GM18873 (cell line): ENCODE results near the gene PARD3.
"Not testable (repeated sequence)": the region's sequence is repeated elsewhere in the genome, so short reads cannot be mapped to it uniquely, and the experiment has no call there.

ENCODE experiments used
- ATAC-seq: cut with Tn5 transposase; IDR thresholded peaks from one replicate; pipeline ENCODE4 v1.9.1; 2021; ENCODE audit warnings: mild to moderate bottlenecking, moderate library complexity, moderate number of reproducible peaks; ENCODE audit not compliant: unreplicated experiment, low FRiP score

PARD3 gene

DNA sequence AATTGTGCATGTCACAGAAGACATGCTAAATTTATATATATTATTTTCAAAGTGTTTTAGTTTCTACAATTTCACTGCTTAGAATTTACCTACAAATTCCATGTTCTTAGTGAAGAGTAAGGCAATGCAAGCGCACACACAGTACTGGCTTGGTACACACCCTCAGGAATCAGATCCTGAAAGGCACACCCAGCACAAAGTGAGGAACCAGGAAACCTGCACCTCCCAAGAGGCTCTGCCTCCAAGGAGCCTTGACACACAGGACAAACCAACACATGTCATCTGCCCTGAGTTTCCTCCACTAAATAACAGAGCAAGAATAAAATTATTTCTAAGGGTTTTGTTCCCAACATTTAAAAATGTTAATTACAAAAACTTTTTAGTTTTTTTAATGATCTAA is 156.2 kb downstream of the PARD3 start:
- ATAC-seq = no peak

DNA sequence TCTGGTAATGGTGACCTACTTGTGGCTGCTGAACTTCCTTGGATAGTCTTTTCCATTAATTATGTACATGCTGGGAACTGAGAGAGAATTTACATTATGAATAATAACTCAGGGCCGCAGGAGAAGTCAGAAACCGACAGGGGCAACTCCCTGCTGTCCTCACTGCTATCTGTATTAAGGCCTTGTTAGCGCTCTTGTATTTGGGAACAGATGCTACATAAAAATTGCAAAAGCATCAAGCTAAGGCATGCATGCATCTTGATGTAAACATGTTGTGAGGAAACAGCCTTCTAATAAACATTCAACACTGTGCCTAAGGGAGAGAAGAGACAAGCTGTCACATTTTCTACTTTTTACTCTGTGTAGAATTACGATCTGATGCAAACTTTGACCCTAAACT is 158.4 kb downstream of the PARD3 start:
- ATAC-seq = no peak

DNA sequence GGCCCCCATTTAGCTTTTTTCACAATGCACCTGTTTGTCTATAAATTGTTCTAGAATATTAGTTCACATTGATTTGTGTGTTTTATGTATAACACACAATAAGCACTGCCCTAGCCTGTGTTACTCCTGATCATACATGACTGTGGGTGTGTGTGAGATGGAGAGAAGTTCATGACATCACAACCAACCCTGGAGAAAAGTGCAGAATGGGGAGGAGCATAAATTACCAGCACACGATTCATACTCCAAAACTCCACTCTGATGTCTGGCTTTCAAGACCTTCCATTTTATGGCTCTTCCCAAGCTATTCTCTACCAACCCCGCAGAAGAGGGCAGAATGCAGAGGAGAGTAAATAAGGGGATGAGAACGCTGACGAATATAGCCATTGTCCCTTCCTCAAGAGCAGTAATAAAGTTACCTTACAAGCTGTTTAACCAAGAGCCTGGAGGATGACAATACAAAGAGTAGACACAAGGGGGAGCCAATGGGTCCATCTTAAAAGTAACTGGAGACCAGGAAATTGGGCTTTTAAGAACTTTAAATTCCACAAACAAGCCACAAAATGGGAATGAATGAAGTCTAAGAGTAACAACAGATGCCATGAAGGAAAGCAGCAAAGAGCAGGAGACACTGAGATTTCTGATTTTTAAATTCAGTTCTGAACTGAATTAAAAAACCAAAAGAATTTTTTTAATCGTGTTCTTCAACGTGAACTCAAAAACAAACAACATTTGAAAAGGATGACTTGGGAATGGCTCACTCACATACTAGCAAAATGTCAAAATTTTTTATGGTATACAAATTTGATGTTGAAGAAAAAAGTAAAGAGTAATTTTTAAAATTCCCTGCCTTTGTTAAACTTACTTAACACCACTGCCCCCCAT is 159.6 kb downstream of the PARD3 start:
- no peak for ATAC-seq

DNA sequence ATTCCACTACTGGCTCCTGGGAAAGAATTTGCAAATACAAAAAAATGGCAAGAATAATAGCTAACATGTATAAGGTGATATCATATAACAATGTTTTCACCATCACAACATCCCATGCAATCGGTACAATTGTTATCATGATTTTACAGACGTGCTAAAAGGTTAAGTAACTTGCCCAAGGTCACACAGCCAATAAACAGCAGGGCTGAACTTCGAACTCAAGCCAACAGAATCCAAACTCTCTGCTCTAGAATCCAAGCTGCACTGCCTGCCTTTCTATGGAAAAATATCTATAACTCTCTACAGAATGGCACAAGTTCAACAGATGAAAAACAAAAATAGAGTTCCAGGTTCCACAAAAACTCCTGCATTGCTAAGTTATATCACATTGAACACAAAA is 160.9 kb downstream of the PARD3 start:
- no peak for ATAC-seq

DNA sequence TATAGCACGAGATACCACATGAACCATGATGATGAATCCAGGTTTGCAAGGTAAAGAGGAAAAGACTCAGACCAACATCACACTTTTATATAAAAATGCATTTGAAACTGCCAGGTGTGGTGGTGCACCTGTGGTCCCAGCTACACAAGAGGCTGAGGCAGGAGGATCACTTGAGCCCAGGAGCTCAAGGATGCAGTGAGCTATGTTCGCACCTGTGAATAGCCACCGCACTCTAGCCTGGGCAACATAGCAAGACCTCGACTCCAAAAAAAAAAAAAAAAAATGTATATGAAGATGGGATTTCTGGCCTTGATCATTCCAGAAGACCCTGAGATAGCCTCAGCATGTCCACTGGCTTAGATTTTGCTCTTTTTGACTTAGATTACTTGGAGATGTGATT is 161.6 kb downstream of the PARD3 start:
- no peak for ATAC-seq

DNA sequence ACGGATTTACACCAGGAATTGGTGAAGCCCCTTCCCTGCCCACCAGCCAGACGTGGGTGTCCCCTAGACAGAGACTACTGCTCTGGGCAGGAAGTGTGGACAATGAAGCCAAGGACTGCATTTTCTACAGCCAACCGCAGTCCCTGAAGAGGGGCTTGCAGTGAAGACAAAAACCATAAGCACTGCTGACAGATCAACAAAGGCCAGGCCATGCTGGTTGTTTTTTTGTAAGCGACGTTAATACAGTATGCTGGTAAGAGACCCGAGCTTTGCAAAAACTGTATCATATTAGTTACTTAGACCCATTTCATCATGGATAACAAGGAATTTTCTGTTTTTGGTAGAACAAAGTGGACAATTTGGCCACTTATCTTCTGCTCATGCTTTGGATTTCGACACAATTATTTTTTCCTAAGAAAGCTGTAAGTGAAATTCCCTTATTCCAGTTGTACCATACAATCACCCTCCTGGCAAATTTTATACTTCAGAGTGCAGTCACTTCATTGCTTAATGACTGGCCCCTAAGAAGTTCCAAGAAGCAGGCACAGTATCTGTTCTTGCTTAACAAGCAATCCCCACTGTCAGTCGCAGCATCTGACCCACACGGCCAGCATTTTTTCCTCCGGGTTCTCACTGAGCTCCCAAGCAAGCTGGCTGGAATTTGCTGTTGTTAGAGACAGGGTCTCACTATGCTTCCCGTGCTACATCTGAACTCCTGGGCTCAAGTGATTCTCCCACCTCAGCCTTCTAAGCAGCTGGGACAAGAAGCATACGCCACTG is 163.5 kb downstream of the PARD3 start:
- ATAC-seq = no peak

DNA sequence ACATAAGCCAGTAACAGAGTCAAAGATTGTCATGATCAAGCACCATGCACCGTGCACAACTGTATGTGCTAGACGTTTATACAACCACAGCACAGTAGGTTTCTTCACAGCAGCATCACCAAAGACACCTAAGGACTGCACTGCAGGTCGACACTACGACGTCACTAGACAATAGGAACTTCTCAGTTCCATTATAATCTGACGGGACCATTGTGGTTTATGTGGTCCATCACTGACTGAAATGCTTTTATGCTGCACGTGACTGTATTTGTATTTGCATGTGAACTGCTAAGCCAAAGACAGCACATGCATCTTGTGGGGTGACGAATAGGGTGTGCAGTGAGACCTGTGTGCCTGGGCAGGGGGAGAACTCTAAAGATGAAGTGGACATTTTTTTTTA is 164.9 kb downstream of the PARD3 start:
- ATAC-seq = no peak

DNA sequence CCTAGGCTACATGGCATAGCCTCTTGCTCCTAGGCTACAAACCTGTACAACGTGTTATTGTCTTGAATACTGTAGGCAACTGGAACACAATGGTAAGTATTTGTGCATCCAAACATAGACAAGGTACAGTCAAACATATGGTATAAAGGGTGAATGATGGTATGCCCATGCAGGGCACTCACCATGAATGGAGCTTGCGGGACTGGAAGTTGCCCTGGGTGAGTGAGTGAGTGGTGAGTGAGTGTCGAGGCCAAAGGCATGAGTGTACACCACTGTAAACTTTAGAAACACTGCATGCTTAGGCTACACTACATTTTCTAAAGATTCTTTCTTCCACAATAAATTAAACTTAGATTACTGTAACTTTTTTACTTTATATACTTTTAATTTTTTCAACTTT is 165.7 kb downstream of the PARD3 start:
- no peak for ATAC-seq

DNA sequence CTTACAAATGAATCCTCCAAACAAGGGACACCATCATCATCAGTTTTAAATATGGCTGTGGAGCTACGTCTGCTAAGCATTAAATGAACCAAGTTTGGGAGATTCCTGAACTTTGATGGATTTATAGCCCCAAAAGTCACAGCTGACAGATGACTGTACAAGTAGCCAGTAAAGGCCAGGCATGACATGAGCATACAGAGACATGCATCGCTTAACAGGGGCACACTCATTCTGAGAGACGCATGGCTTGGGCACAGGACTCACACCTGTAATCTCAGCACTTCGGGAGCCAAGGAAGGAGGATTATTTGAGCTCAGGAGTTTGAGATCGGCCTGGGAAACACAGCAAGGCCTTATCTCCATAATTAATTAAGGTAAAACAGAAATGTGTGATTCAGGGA is 166.2 kb downstream of the PARD3 start:
- ATAC-seq = no peak

DNA sequence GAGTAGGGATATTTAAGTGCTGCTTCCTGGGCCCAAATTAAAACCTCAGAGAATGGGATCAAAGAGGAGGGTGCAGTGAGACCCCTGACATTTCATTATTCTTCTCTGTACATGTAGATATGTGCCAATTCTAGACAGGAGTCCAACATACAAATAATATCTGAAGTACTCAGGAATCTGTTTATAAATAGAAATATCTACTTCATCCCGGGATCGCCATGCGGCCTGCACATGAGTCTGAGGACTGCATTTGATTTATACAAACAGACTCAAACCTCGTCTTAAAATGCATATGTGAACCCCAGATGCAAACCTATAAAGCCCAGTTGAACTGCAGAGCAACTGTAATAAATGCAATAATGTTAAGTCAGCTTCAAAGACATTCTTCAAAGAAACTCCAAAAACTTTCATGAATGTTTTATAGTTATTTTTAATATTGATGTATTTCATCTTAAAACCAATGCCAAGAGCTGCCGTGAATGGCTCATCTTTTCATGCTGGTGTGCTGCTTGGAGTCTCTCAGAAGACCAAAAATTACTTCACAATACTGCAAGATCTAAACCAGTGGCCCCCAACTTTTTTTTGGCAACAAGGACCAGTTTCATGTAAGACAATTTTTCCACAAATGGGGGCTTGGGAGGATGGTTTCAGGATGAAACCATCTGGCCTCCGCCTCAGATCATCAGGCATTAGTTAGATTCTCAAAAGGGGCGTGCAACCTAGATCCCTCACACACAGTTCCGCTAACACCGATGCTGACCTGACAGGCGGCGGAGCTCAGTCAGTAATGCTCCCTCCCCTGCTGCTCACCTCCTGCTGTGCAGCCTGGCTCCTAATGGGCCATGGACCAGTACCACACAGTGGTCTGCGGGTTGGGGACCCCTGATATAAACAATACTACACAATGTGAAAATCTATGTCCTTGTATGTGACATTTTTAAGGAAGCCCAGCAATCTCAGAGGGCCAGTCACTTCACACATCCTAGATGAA is 166.9 kb downstream of the PARD3 start:
- ATAC-seq = no peak

DNA sequence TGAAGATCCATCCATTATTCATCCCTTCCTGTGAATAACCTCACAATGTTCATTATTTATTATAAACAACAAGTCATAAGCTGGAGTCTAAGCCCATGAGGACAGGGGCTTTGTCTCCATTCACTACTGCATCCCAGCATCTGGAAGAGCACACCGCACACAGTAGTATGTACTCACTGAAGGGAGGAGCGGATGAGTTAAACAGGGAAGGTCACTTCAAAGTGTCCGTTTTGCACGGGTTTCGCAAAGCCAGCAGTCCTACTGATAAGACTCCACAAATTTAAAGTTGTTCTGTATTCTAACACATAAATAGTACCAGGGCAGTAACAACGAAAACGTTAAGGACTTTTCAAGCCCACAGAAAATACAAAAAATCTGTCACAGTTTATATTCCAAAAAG is 167.9 kb downstream of the PARD3 start:
- no peak for ATAC-seq

DNA sequence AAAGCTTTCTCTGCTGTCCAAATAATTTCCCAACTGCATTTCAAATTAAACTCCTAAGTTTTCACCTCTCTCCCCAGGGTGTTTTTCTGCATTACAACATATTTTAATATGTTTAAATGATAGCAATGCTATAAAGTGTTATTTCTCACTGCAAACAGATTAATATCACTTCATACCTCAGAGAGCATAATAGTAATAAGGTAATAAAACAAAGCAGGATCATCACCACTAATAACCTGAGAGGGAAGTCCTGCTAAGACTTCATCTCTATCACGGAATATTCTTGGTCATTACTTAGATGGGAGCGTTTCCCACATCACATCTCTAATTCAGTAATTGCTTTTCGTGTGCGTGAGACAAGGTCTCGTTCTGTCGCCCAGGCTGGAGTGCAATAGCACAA is 168.8 kb downstream of the PARD3 start:
- no peak for ATAC-seq

DNA sequence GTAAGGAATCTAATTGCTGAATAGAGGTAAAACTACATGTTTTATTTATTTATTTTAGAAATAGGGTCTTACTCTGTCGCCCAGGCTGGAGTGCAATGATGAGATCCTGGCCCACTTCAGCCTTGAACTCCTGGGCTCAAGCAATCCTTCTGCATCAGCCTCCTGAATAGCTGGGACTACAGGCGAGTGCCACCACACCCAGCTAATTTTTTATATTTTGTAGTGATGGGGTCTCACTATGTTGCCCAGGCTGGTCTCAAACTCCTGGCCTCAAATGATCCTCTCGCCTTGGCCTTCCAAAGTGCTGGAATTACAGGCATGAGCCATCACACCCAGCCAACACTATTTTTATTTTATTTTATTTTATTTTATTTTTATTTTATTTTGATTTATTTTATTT is 170.3 kb downstream of the PARD3 start:
- ATAC-seq = not testable (repeated sequence)

DNA sequence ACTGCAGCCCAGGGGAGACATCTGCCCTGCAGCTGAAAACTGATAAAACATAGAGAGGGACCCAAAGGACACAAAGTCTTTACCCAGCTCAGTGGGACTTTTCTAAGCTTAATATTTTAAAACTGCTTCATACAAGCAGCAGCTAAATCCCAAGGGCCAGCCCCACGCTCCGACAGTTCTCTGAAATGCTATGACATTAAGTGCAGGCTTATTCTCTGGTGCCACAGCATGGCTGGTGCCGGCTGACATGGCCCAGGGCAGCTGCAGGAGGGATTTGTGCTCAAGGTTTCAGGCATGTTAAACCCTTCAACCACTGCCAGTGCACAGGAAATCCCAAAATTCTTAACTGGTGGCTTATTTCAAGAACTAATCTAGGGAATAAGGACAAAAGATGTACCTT is 170.9 kb downstream of the PARD3 start:
- no peak for ATAC-seq

DNA sequence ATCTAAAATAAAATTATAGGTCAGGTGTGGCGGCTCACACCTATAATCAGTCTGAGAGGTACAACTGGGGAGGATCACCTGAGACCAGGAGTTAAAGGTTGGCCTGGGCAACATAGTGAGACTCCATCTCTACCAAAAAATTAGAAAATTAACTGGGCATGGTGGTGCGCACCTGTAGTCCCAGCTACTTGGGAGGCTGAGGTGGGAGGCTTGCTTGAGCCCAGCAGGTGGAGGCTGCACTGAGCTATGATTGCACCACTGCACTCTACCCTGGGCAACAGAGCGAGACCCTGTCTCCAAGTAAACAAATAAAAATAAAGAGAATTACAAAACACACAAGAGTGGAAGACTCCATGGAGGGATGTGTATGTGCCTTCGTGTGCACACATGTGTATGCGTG is 171.5 kb downstream of the PARD3 start:
- ATAC-seq = no peak

DNA sequence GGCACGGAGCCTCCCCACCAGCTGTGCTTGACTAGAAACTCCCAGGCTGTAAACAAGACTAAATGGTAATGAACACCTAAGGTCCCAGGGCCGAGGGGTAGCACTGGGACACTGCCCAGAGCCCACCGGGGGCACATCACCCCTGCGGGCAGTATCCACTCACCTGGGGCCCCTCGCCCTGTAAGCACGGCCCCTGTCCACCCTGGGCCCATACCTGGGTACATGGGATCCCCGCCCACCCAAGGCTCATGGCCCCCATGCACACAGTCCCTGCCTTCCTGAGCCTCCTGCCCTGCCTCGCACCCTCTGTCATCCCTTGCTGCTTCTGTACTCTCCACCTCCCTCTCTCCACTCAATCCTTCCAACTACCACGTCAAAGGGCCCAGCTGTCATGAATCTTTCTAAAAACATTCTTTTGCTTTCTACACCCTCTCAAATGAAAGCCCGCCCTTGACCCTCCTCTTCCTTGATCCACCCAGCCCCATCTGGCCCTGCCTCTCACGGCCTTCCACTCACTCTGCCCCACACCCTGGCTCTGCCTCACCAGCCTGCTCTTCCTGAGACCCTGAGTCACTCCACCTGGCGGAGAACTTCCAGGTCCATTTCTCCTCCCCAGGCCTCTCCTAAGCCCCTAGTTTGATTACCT is 173.1 kb downstream of the PARD3 start:
- no peak for ATAC-seq

DNA sequence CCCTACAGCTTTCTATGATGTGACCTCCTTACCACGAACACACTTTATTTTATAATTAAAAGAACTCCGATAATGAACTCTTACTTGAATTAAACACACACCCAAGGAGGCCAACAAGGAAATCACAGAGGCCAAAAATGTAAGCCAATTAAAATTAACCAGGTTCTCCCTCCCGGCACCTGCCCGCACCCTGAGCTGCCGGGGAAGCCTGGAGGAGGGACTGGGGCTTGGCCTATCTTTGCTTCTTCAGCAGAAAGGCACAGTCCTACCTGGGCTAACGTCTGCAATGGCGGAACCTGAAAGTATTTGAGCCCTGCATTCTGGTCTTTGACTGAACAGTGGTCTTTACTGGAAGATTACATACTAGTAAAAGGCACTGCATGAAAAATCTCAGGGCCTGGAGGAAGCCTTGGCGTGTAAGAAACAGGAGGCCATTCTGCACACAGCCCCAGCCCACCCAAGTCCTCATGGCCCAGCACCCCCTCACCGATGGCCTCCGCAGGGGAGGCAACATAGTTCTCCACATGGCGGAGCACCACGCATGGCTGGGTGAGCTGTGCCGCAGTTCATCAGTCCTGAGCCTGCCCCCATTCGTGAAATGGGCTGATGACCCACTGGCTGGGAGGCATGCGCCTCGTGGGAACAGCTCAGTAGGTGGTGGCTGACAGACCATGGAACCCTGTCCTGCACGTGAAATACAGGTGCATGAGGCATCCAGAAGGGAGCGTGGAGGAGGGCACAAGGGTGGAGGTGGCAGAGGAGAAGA is 173.8 kb downstream of the PARD3 start:
- no peak for ATAC-seq

DNA sequence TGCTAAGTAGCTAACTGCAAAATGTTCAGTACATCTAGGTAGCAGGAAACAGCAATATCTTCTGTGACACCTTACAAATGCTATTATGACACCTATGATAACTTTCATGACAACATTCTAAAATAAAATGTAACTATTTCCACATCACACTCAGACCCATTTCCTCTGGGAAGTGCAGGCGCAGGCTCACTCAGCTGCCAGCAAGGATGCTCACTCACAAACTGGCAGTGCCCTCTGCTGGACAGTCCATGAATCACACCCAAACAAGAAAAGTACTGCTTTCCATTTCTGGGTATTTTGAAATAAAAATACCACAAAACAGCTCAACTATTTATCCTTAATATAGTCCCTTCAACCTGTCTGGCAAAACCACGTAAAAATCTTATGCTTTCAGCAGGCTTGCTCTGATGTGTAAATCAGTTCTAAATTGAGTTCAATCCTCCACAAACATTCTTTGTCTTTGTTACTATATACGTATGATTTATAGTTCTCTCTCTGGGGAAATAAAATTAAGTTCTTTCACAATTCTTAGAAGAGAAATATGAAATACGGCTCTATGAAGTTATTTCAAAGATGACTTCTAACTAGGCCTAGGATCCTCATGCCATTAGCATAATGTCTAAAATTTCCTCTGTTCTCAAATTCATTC is 176.6 kb downstream of the PARD3 start:
- no peak for ATAC-seq

DNA sequence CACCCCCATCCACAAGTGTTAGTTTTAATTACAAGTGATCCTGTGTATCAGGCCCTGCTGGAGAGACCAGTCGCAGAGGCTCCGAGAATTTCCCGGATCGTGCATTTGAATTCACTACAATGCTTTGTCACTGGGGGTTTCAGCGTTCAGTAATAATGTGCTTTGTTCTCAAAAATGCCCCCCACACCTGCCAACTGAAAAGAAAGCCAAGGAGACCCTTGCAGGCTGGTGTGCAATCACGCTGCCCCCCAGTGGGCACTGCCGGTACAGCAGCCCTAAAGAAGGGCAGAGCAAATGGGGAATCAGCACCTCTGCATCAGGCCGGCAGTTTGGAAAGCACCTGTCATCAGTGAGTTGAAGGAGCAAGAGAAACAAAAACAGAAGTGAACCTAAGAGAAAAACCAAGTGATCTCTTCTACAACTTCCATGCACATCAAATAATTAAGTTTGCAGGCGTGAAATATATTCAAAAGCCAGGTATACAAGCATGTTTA is 177.6 kb downstream of the PARD3 start:
- peak; percentile 90 for ATAC-seq
